NAMALWA (cell line): ENCODE measurements around the gene SESN1.
"Not testable (repeated sequence)": the region's sequence is repeated elsewhere in the genome, so short reads cannot be mapped to it uniquely, and the experiment has no call there.

Experiments used
- DNase-seq: peaks from one replicate; pipeline ENCODE4 v3.0.0-alpha.2; 2015; ENCODE audit warnings: low spot score

SESN1 gene

DNA sequence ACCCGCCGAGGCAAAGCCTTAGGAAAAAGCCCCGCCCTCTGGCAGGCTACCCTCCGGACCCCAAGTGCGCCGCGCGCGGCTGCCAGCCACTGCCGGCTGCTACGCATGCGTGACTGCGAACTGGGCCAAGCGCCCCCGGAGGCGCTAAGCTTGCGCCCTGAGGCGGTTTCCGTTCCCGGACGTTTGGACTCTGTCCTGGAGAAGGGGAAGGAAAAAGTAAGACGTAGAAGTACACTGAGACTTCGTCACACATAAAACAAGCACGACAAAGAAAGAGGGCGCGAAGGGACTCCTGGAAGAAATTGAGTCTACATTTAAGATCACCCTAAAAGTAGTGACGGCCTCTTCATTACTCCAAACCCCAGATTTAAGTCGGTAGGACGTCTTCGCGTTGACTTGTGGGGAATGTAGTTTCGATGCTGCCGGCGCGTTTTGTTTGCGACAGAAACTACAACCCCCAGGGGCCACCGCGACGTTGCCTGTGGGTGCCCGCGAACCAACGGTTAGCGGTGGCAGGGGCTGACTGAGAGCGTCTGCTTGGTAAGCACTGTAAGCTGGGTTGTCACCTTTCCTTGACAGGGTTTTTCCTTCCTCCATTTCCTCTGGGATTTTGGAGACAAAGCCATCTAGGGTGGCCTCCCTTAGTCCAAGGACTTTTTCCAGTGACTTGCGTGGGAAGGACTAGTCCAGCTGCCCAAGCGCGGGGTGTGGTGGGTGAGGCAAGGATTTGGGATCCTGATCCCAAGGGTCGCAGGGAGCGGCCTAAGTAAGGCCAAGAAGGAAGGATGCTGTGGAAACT, 589 bp upstream of the SESN1 start, which contains the start of gene CEP57L1:
TSS of gene CEP57L1 (plus strand) at position 472 of the 799 bp plus-strand sequence. CDS start 49,715 bp downstream, outside the sequence.
- DNase-seq: peak; percentile 97

DNA sequence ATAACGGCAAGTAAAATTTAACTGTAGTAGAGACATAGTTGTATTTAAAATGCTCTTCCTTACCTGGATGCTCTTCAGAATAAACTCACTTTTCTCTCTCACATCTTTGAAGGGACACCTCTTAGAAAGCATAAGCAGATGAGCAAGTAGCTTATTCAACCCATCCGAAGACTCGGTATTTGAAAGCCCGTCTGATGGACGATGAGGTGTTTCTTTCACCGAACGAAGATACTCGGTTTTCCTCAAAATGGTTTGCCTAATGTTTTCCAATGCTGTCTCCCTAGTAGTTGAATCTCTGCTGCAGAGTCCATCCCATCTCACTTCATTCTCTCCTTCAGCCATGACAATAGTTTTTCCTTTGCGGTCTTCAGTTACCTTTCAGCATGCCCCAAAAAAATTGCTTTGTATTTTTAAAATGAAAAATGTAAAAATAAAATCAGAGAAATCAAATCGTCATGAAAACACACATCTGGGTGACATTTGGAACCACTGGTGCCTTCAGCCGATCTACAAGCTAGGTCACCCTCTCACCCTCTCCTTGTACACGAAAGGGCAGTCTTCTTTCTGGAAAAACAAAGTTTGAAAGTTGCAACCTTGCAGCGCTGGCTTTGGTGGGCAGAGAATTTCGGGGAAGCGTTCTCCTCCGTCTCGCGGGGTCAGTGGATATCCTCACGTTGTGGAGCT, 772 bp downstream of the SESN1 start:
- peak; percentile 61 for DNase-seq

DNA sequence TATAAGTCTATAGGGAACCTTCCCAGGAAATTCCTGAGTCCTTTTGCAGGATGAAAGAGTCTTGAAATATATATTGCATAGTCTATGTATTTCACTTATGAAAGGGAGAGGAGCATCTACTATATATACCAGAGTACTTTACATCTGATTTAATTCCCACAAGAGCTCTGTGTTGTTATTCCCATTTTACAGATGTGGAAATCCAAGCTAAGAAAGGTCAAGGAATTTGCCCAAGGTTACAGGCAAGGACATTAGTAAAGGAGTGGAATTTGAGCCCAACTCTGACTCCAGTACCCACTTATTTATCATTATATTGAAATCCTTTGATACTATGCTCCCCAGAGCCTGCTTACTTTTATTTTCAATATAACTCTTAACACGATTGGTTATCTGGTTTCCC, 2.6 kb downstream of the SESN1 start:
- DNase-seq: no peak

DNA sequence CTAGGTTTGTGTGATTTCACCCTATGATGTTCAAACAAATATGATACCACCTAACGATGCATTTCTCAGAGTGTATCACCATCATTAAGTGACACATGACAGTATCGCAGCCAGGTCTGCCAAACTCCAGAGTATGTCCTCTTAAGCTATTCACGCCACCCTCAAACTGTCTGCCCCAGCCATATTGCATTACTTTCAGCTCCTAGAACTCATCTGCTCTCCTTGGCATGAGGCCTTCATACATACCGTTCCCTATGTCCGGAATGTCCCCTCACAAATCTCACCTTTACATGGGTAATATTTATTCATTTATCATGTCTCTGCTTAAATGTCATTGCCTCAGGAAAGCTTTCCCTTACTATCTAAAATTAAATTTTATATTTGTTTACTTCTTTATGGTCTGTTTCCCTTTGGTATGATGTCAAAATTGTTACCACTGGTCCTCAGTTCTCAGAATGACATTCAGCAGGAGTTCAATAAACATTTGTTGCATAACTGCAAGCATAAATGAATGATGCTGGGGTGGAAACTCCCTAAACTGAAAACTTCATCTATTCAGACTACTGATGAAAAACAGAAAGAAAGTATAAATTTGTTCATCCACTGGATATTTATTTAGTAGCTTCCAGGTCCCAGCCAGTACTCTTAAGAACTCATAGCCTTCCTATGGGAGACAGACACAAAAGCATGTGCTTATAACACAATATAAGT, 3.2 kb downstream of the SESN1 start:
- no peak for DNase-seq

DNA sequence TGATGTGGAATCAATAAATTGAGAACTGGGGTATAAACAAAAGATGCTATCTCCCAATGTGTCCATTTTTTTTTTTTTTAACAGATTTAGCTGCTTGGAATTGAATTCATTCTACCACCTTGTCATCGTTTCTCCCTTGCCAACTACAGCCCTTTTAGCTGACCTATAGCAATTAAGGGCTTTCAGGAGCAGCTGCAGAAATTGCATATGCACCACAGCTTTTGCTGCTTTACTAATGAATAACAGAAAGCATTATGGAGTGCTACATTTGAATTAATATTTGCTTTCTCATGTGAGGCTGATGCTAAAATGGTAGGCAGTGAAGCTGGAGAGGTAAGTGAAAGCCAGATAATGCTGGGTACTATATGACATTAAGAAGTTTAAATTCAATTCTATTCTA, 5.7 kb downstream of the SESN1 start:
- DNase-seq: no peak

DNA sequence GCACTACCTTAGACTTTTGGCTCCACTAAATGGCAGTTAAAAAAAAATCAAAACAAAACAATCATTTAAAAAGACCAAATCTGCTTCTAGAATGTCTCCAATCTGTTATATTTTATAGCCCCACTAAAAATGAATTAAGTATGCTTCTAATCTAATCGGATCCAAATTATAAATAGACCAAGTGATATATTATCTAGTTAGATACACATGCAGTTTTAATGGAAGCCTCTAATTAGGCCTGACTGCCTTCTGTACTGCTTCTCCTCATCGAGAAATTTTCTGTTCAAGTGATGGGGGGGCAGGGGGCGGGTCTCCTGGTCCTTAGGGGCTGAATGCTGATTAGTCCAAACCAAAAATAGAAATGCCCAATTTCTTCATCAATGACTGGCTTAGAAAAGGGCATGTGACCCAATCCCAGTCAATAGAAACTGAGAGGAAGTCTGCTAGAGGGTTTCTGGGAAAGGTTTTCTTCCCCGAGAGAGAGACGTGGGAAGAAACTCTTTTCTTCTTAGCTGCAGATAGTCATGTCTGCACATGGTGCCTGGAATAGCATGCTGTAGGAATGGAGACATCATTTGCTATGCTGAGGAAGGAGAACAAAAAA, 6.9 kb downstream of the SESN1 start:
- no peak for DNase-seq

DNA sequence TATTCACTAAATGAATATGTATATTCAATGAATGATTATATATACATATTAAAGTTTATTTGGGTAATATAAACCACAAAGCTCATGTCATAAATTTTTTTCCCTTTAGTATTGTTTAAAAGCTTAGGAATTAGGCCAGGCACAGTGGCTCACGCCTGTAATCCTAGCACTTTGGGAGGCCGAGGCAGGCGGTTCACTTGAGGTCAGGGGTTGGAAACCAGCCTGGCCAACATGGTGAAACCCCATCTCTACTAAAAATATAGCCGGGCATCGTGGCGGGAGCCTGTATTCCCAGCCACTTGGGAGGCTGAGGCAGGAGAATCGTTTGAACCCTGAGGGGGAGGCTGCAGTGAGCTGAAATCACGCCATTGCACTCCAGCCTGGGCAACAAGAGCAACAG, 10.5 kb downstream of the SESN1 start:
- DNase-seq: not testable (repeated sequence)

DNA sequence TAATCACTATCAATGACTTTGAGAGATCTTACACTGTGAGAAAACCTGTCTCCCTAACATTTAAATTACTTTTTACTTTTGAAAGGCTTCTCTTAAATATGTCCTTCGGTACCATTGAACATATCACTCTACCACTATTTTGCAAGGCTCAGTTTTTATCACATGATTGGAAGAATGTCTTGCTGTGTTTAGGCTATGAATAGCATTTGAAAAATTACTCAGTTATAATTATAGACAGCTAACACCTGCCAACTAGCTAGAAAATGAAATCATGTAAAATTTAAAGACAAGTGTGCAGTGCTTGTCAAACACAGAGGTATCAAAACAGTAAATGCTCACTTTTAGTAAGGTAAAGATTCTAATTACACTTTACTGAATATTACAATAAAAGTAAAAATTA, 11.0 kb downstream of the SESN1 start:
- peak; percentile 75 for DNase-seq

DNA sequence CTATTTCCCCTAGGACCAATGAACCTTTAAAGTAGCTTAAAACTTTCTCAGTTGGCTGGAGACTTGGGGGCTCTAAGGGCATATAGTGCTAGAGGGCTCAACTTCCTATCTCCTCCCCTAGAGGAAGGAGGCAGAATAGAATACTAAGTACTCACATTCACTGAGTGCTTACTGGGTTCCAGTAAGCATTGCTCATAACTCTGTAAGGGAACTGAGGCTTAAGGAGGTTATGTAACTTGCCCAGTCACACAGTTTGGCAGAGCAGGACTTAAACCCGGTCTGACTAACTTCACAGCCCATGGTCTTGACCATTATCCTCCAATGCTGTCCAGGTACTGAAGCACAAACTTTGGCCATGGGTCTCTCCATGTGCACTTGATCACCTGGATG, 12.5 kb downstream of the SESN1 start:
- DNase-seq: peak; percentile 69

DNA sequence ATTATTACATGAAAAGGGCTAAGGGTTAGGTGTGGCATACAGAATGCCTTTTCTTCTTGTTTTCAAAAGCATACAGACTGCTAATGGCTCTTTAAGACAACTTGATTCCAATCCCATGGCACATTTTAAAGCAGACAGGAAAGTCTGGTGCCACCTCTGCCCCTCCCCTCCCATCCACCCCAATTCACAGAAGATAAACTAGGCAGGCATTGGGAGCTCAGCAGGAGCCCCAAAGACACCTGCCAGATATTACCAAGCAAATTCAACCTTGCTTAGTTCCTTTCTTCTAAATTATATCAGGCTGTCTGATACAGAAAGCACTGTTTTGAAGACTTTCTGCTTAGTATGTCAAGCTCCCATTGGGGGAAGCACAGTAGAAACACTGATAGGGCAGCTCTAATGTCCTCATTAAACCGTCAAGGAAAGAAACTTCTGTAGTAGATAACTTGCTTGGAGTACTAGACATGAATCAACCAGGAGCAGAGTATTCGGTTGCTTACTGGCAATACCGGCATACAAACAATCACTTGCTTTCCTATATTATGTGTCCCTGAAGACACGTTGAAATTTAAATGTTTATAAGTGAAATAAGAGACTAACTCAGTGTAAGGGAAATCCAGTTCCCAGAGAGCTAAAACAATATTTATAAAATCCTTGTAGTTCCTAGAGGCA, 13.0 kb downstream of the SESN1 start:
- DNase-seq: peak; percentile 39

DNA sequence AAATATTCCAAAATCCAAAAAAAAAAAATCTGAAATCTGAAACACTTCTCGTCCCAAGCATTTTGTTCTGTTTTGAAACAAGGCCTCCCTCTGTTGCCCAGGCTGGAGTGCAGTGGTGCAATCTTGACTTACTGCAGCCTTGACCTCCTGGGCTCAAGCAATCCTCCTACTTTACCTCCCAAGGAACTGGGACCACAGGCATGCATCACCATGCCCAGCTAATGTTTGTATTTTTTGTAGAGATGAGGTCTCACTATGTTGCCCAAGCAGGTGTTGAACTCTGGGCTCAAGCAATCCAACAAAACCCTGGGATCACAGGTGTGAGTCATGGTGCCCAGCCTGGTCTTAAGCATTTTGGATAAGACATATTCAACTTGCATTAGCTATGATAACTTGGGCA, 13.6 kb downstream of the SESN1 start:
- no peak for DNase-seq

DNA sequence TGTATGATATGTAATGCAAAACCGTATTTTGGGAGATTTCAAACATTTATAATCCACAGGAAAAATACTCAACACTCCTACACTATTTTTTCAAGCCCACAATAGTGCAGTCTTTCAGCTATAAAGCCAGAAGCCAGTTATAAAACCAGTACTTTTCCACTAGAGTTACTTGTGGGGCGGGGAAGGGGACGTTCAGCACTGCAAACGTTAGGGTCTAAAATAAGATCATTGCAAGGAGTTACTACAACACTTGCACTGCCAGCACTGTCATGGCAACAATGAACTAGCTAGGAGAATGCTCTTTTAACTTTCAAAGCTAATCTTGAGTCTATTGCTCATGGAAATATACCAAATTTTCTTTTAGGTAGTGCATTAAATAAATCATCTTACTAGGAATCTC, 14.7 kb downstream of the SESN1 start:
- DNase-seq: peak; percentile 94

DNA sequence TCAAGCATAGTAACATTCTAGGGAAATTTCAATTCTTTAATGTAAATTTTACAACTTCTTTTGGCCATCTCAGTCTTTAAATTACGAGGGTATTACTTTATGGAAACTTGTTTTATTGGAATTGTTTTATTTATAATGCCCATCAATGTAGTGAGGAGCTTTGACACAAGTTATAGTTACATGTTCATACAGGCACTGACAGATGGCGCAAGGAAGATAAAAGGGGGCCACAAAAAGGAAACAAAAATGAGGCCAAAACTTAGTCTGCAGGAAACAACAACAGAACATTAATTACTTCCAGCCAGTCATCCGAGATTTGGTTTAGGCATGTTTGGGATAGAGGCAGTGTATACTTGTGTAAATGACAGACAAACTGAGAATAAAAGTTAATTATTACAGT, 18.3 kb downstream of the SESN1 start:
- no peak for DNase-seq

DNA sequence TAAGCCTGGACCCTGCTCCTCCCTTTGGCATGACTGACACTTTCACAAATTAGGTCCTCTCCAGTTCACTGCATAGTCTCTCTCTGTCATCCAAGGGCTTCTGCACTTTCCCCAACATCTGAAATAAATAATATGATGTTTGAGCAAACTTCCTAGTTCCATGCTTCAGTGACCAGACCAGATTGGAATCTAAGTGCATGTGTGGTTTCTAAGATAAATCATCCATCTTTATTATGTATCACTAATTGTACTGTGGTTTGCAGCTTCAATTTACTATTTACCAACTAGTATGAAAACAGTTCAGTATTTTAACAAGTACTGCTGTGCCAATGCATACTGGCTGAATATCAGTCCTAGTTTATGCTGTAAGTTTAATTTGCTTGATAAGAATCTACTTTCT, 18.7 kb downstream of the SESN1 start:
- DNase-seq: no peak

DNA sequence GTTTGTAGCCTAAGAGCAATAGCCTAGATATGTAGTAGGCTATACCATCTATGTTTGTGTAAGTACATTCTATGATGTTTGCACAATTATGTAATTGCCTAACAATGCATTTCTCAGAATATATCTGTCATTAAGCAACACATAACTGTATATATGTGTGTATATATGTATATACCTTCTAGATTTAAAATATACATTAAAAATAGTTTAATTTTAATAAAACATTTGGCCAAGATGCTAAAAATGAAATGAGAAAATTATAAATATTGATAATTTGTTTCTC, 20.6 kb downstream of the SESN1 start:
- no peak for DNase-seq

DNA sequence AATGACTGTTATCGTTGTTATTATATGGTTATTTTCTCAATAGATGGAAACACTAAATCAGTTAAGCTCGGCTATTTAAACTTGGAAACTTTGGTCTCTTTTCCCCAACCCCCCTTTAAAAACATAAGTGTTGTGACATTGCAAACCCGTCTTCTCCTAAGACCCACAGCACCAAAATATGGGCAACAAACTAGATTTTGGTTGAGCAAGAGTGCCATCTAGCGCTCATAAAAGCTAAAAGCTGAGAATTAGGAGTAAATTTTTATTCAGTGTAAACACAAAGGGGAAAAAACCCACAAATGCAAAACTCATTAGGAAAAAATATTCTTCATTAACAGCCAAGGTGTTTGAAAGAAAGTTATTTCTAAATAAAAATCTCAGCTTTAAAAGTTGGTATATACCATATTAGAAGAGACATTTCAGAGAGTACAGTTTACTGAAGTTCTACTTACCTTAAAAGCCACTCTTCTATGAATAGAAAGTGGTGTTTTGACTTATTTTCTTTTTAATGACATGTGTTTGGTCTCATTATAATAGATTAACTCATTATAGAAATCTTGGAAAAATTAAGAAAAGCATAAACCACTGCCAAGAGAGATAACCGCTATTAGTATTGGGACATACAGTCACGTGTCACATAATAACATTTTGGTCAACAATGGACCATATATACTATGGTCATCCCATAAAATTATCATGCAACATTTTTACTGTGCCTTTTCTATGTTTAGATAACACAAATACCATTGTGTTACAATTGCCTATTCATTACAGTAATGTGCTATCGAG, 21.1 kb downstream of the SESN1 start:
- peak; percentile 91 for DNase-seq

DNA sequence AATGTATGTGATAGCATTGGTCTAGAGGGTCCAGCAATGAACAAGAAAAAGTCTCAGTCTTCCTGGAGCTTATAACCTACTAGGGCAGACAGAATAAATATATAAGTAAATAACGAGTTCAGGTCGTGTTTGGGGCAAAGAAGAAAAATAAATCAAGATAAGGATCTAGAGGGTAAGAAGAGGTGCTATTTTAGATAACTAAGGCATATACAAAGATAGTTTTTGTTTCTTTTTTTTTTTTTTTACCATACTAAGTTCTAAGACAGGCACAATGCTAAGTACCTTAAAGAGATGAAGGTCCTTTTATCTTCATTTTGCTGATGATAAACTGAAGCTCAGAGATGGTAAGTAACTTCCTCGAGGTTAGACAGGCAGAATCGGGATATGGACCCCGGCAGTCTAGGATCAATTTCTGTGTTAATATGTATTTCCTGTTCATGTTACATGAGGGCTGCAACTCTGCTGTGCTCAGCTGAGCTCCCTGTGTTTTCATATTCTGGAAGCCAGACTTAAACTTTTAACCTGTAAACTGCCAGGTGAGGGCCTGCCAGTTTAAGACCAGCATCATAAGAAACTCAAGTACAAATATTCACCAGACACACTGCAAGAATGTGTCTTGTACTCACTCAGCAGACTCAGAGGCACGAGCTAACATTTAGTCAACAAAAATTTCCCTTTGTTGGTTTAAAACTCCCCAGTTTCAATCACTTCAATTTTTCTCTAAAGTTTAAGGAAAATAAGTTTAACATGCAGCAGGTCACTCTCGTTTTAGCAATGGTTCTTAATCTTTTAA, 23.3 kb downstream of the SESN1 start:
- DNase-seq: no peak

DNA sequence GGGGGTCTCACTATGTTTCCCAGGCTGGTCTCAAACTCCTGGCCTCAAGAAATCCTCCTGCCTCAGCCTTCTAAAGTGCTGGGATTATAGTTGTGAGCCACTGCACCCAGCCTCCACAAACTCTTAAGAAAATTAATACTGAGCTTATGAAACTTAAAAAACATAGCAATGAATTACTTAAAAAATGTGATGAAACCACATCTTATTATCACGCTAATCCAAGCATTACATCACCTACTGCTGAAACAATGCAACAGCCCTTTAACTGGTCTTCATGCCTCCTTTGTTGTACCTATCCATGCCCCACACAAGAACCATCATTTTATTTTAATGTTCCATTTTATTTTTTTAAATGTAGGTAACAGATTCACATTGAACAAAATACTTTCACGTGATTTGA, 24.9 kb downstream of the SESN1 start:
- no peak for DNase-seq

DNA sequence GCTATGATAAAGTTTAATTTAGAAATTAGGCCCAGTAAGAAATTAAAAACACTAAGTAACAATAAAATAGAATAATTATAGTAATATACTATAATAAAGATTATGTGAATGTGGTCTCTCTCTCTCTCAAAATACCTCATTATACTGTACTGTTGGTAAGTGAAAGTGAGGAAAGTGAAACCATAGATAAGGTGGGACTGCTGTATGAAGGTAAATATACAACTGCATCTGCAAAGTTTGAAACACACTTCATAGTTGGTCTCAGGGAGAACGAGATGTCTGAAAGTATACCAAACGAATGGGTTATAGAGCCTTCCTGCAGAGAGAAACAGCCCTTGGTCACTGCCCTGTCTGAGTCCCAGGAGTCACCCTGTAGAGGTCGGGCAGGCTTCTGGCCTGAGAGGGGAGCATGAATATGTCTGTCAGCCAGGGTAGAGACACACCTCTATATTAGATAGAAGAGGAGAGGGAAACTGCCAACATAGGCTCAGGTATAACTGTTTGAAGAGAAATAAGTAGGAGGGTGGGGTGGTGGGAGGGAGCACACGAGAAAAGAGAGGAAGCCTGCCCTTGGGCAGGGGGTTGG, 31.8 kb downstream of the SESN1 start:
- no peak for DNase-seq

DNA sequence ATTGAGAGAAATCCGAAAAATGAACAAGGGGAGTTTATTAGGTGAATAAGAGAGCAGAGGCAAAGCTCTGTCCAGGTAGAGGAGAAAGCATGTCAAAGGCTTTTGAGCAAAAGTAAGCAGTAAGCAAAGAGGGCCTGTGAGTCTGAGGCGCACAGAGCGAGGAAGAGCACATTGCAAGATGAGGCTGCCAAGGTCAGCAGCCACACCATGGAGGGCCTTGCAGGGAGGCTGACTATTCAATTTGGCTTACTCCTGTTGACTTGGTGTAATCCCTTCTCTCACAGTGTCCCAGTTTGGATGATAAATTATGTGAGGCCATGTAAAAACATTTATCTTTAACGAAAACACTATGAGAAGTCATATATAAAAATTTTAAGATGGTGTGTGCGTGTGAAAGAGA, 32.4 kb downstream of the SESN1 start:
- no peak for DNase-seq
